Activated gamma-delta T cell treated with anti-CD3 and anti-CD28 coated beads, Interleukin-2, amount 50 U/mL, for 16 hours (primary cell): ENCODE results near the gene PAOX.
"Not testable (repeated sequence)": the region's sequence is repeated elsewhere in the genome, so short reads cannot be mapped to it uniquely, and the experiment has no call there.

Source experiments
- DNase-seq: peaks from one replicate; pipeline ENCODE4 v3.0.0-alpha.2; 2020; ENCODE audit warnings: low read depth

The PAOX gene

GRCh38 chr10:133364645-133365431 lies 14.2 kb upstream of the PAOX start:
- no peak for DNase-seq

GRCh38 chr10:133365461-133366129 lies 13.5 kb upstream of the PAOX start:
- DNase-seq = no peak

GRCh38 chr10:133366130-133366478 lies 13.0 kb upstream of the PAOX start:
- no peak for DNase-seq

- DNase-seq = no peak
Measured at GRCh38 chr10:133366751-133367150, 12.3 kb upstream of the PAOX start.

- DNase-seq = not testable (repeated sequence)
Measured at GRCh38 chr10:133367461-133367860, 11.6 kb upstream of the PAOX start.

GRCh38 chr10:133368153-133368552 lies 10.9 kb upstream of the PAOX start:
- DNase-seq = no peak

- no peak for DNase-seq
Measured at GRCh38 chr10:133370030-133370786, 8.9 kb upstream of the PAOX start.

GRCh38 chr10:133372507-133372906 lies 6.6 kb upstream of the PAOX start:
- no peak for DNase-seq

- DNase-seq = peak; percentile 87
Measured at GRCh38 chr10:133373174-133374090, 5.6 kb upstream of the PAOX start, which contains the start of gene ECHS1. TSS of gene ECHS1 (minus strand) at chr10:133373354. CDS start at chr10:133373333, 21 bp downstream.

GRCh38 chr10:133375357-133376115 lies 3.5 kb upstream of the PAOX start:
- DNase-seq = no peak

GRCh38 chr10:133376183-133376582 lies 2.9 kb upstream of the PAOX start:
- not testable (repeated sequence) for DNase-seq

- no peak for DNase-seq
Measured at GRCh38 chr10:133377025-133377817, 1.8 kb upstream of the PAOX start.

GRCh38 chr10:133377818-133378250 lies 1.2 kb upstream of the PAOX start:
- no peak for DNase-seq

- no peak for DNase-seq
Measured at GRCh38 chr10:133378251-133379096, 588 bp upstream of the PAOX start.

- DNase-seq = no peak
Measured at GRCh38 chr10:133379801-133380666, 972 bp downstream of the PAOX start.

- no peak for DNase-seq
Measured at GRCh38 chr10:133381036-133381435, 2.0 kb downstream of the PAOX start.

GRCh38 chr10:133383551-133383950 lies 4.5 kb downstream of the PAOX start:
- no peak for DNase-seq

- DNase-seq = no peak
Measured at GRCh38 chr10:133384071-133384470, 5.0 kb downstream of the PAOX start.
